Natural killer cell (primary cell): ENCODE data around the gene MAP2K5. TPM values are rescaled to one million over a fixed set of nuclear protein-coding genes. Genes with fewer than 3 reads are reported as not detected.

ENCODE experiments used
- ATAC-seq, 3 donors: fragments of 150-1000 bp in 2 of 3; fragments of 200-7000 bp in 1 of 3; cut with Tn5 transposase; 1 replicate in 1 of 3; 2 replicates in 2 of 3; pipeline ENCODE4 v1.10.0; 2021; ENCODE audit warnings: mild to moderate bottlenecking in 2 of 3, moderate library complexity in 2 of 3
- DNase-seq, 2 donors: peaks; one replicate each; pipeline versions ENCODE4 v3.0.0 to v3.0.0-alpha.2; 2013 to 2021; ENCODE audit warnings: mixed read lengths in 1 of 2
- H3K27ac ChIP-seq: one replicate; pipeline ENCODE4 v1.5.1; 2013; ENCODE audit warnings: mild to moderate bottlenecking, low read length
- H3K27me3 ChIP-seq: one replicate; pipeline ENCODE4 v1.6.1; 2013; ENCODE audit warnings: low read length; ENCODE audit not compliant: control insufficient read depth, insufficient read depth
- H3K36me3 ChIP-seq: one replicate; pipeline ENCODE4 v1.6.1; 2013; ENCODE audit warnings: low read length; ENCODE audit not compliant: control insufficient read depth, insufficient read depth
- H3K4me1 ChIP-seq: one replicate; pipeline ENCODE4 v1.6.1; 2013; ENCODE audit warnings: low read length; ENCODE audit not compliant: control insufficient read depth, insufficient read depth
- H3K4me3 ChIP-seq: one replicate; pipeline ENCODE4 v1.5.1; 2013; ENCODE audit warnings: low read length
- H3K9me3 ChIP-seq: one replicate; pipeline ENCODE4 v1.6.1; 2013; ENCODE audit warnings: low read length; ENCODE audit not compliant: control insufficient read depth, insufficient read depth
- H3K27ac Mint-ChIP-seq, 2 donors: one replicate each; pipeline ENCODE4 v1.8.0; 2022; ENCODE audit warnings: mild to moderate bottlenecking in 2 of 2, mixed read lengths in 2 of 2, moderate library complexity in 1 of 2
- H3K27me3 Mint-ChIP-seq, 2 donors: one replicate each; pipeline ENCODE4 v1.8.0; 2022; ENCODE audit warnings: low read depth in 2 of 2, mixed read lengths in 2 of 2
- H3K36me3 Mint-ChIP-seq: one replicate; pipeline ENCODE4 v1.8.0; 2022; ENCODE audit warnings: mixed read lengths
- H3K4me1 Mint-ChIP-seq, 2 donors: one replicate each; pipeline ENCODE4 v1.8.0; 2022; ENCODE audit warnings: mixed read lengths in 2 of 2
- H3K4me3 Mint-ChIP-seq: one replicate; pipeline ENCODE4 v1.8.0; 2022; ENCODE audit warnings: mild to moderate bottlenecking, moderate library complexity, mixed read lengths
- H3K9me3 Mint-ChIP-seq, 2 donors: one replicate each; pipeline ENCODE4 v1.8.0; 2022; ENCODE audit warnings: mixed read lengths in 2 of 2
- CTCF ChIP-seq: fragments of 200-600 bp; IDR thresholded peaks from one replicate; pipeline ENCODE4 v1.8.0; 2022; ENCODE audit warnings: antibody characterized with exemption
- WGBS: methylation state at CpG from one replicate; pipeline ENCODE4 v1.1.7; 2013; ENCODE audit warnings: missing lambda C conversion rate; ENCODE audit not compliant: insufficient coverage; 5-methylcytosine and 5-hydroxymethylcytosine counted together
- intact Hi-C: fragments of 100-400 bp; cut with micrococcal nuclease; formaldehyde crosslinking; loops from one replicate; pipeline ENCODE4 v1.14.2; 2022
- total RNA-seq, 4 donors: library from RNA; stranded (reverse); fragments of 120-200 nt in 1 of 4; gene quantifications; one replicate each; pipeline versions ENCODE4 v1.2.3 to v1.2.4, GENCODE V29; 2013 to 2022

The MAP2K5 gene
- total RNA-seq, 3 donors from 2014 or later (not counting 1 experiment from before 2014, with no cell fraction given): 25.6 to 32.6 (median 29.2) TPM

- DNase-seq: no peak
- no peaks in the 10 kb centered on the region for H3K4me1 ChIP-seq
- H3K9me3 ChIP-seq: no peaks in the 10 kb centered on the region
- peaks cover 0 to 5% of the 10 kb centered on the region in 2 donors for H3K4me1 Mint-ChIP-seq
- no peak for TF ChIP-seq CTCF
- no peak overlapping the region for H3K4me3 ChIP-seq
- H3K27ac ChIP-seq: no peak overlapping the region
- ATAC-seq: no peak
- intact Hi-C loops: no loop called here
- H3K9me3 Mint-ChIP-seq: no peaks in the 10 kb centered on the region
- WGBS: 82% methylated on average over 15 of the region's 16 CpGs
- H3K27ac Mint-ChIP-seq: no peak overlapping the region
- H3K36me3 ChIP-seq: no peaks in the 10 kb centered on the region
- H3K36me3 Mint-ChIP-seq: no peaks in the 10 kb centered on the region
- H3K27me3 ChIP-seq: no peaks in the 10 kb centered on the region
- no peak overlapping the region for H3K4me3 Mint-ChIP-seq
- no peaks in the 10 kb centered on the region for H3K27me3 Mint-ChIP-seq
Observed at GRCh38 chr15:67805666-67806516, 263.4 kb downstream of the MAP2K5 start.

DNA sequence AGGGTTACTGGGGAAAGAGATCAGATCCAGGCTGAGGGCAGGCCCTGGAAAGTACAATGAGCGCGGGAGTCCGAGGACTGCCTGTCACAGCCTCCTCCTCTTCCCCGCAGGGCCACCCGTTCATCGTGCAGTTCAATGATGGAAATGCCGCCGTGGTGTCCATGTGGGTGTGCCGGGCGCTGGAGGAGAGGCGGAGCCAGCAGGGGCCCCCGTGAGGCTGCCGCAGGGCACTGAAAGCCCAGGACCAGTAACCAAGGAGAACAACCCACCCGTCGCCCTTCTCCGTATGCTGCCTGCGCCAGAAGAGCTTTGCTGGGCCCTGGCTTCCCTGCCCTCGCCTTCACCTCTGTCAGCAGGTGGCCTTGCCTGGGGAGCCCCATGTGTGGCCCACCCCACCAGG, 264.0 kb downstream of the MAP2K5 start:
- Histone ChIP-seq H3K4me1 (no peaks in the 10 kb centered on the region), H3K27ac (no peak overlapping the region), H3K27me3 (no peaks in the 10 kb centered on the region), H3K36me3 (no peaks in the 10 kb centered on the region), H3K9me3 (no peaks in the 10 kb centered on the region), H3K4me3 (no peak overlapping the region)
- Mint-ChIP-seq H3K27ac (no peak overlapping the region), H3K36me3 (no peaks in the 10 kb centered on the region), H3K4me1 (peaks cover 0 to 5% of the 10 kb centered on the region in 2 donors), H3K9me3 (no peaks in the 10 kb centered on the region), H3K4me3 (no peak overlapping the region), H3K27me3 (no peaks in the 10 kb centered on the region)
- TF ChIP-seq CTCF: no peak
- ATAC-seq: no peak
- intact Hi-C loops: no loop called here
- DNase-seq: no peak
- WGBS: 98% methylated on average over 18 of the region's 18 CpGs

DNA sequence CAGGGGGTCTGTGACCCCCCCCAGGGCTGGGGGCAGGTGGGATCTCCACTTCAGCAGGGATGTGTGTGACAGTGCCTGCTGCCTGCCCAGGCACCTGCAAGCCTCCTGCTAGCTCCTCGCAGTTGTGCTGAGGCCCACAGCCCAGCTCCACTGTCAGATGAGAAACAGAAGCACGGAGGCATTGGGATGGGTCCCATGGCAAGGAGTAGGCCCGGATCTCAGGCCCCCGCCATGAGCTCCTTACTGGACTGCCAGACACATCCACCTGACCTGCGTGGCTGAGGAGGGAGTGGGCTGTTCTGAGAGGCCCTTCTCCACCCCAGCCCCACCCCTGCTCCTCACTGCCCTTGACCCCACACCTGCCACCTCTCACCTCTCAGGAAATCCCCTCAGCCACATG, 264.6 kb downstream of the MAP2K5 start:
- no peaks in the 10 kb centered on the region for H3K36me3 ChIP-seq
- intact Hi-C loops: no loop called here
- peaks cover 0 to 9% of the 10 kb centered on the region in 2 donors for H3K4me1 Mint-ChIP-seq

More for the DNA sequence above, 264.6 kb downstream of the MAP2K5 start:
- no peak for TF ChIP-seq CTCF
- no peaks in the 10 kb centered on the region for H3K4me1 ChIP-seq
- no peaks in the 10 kb centered on the region for H3K9me3 ChIP-seq
- no peak for ATAC-seq
- Mint-ChIP-seq H3K9me3 (no peaks in the 10 kb centered on the region), H3K27me3 (no peaks in the 10 kb centered on the region), H3K4me3 (no peak overlapping the region), H3K27ac (no peak overlapping the region), H3K36me3 (no peaks in the 10 kb centered on the region)
- no peak overlapping the region for H3K27ac ChIP-seq
- H3K4me3 ChIP-seq: no peak overlapping the region
- no peak for DNase-seq
- no peaks in the 10 kb centered on the region for H3K27me3 ChIP-seq
- 89% methylated on average over 5 of the region's 5 CpGs for WGBS
